ENCODE measurements around the gene ZNF280C. TPM values are rescaled to one million over a fixed set of nuclear protein-coding genes. Genes with fewer than 3 reads are reported as not detected.

ZNF280C gene
- total RNA-seq, 1 donor from 2014 or later = 2.3 TPM

Other genes with a start within 250 kb of the ZNF280C start
- 11.8 and 15.0 TPM in 2 replicates for gene ELF4, start 158.4 kb downstream of the ZNF280C start, total RNA-seq
- 29.9 and 31.9 TPM in 2 replicates for gene AIFM1, start 103.1 kb downstream of the ZNF280C start, total RNA-seq
- gene RAB33A, start 96.9 kb downstream of the ZNF280C start, total RNA-seq = 0.59 and 0.60 TPM in 2 replicates
- 9.7 and 9.8 TPM in 2 replicates for gene SLC25A14, start 71.0 kb upstream of the ZNF280C start, total RNA-seq
- gene GPR119, start 116.8 kb upstream of the ZNF280C start, total RNA-seq = not detected in 2 replicates
- 25.5 and 30.2 TPM in 2 replicates for gene RBMX2, start 133.1 kb upstream of the ZNF280C start, total RNA-seq